Esophagus muscularis mucosa (tissue), 4 donors: ENCODE results near the gene P2RY1. TPM values are rescaled to one million over a fixed set of nuclear protein-coding genes. Genes with fewer than 3 reads are reported as not detected.
"Not testable (repeated sequence)": the region's sequence is repeated elsewhere in the genome, so short reads cannot be mapped to it uniquely, and the experiment has no call there.

Experiments used
- DNase-seq: peaks from one replicate; pipeline ENCODE4 v3.0.0-alpha.2; 2017; ENCODE audit errors: extremely low spot score
- H3K27ac ChIP-seq, 4 donors: fragments of 200-600 bp; sonication (generic); replicated peaks in 1 of 4; 1 replicate in 3 of 4; 2 replicates in 1 of 4; pipeline ENCODE4 v1.5.1; 2016 to 2019; ENCODE audit warnings: mild to moderate bottlenecking in 1 of 4
- H3K27me3 ChIP-seq, 4 donors: fragments of 200-600 bp; sonication (generic); one replicate each; pipeline versions ENCODE4 v1.5.1 to v1.6.0; 2016 to 2019
- H3K36me3 ChIP-seq, 4 donors: fragments of 200-600 bp; sonication (generic); one replicate each; pipeline ENCODE4 v1.5.1; 2016 to 2019
- H3K4me1 ChIP-seq, 4 donors: fragments of 200-600 bp; sonication (generic); one replicate each; pipeline ENCODE4 v1.5.1; 2016 to 2019
- H3K4me3 ChIP-seq, 4 donors: fragments of 200-600 bp; sonication (generic); 1 replicate in 2 of 4; 2 replicates in 2 of 4; pipeline ENCODE4 v1.5.1; 2016 to 2019; ENCODE audit warnings: mild to moderate bottlenecking in 4 of 4, moderate library complexity in 1 of 4
- H3K9me3 ChIP-seq, 4 donors: fragments of 200-600 bp; sonication (generic); 1 replicate in 3 of 4; 2 replicates in 1 of 4; pipeline ENCODE4 v1.5.1; 2016 to 2019
- EP300 ChIP-seq: sonication (generic); formaldehyde crosslinking; IDR thresholded peaks from one replicate; pipeline ENCODE4 v1.6.1; 2017; ENCODE audit warnings: antibody characterized with exemption
- POLR2A ChIP-seq: fragments of 450-650 bp; IDR thresholded peaks from one replicate; pipeline ENCODE4 v1.6.1; 2017; ENCODE audit warnings: antibody characterized with exemption, moderate library complexity, mild to moderate bottlenecking, low read depth
- POLR2AphosphoS5 ChIP-seq, 2 donors: sonication (generic); formaldehyde crosslinking; IDR thresholded peaks; one replicate each; pipeline ENCODE4 v1.6.1; 2017; ENCODE audit warnings: antibody characterized with exemption in 2 of 2
- WGBS: methylation state at CpG from one replicate; pipeline ENCODE4 v1.1.5; 2018; 5-methylcytosine and 5-hydroxymethylcytosine counted together
- intact Hi-C: fragments of 100-400 bp; cut with DNase I; formaldehyde crosslinking; loops from one replicate; pipeline ENCODE4 v1.15.1; 2023
- total RNA-seq, 4 donors: library from RNA; depleted of rRNA; stranded (reverse); fragments of >200 nt; gene quantifications; one replicate each; pipeline versions ENCODE4 v1.1.0 to v1.2.1, GENCODE V29; 2016
- TF ChIP-seq, protein P1 (sequence below), 3 experiments: fragments of 200-600 bp in 2 of 3; fragments of 450-650 bp in 1 of 3; sonication (generic) in 2 of 3; IDR thresholded peaks; one replicate each; pipeline ENCODE4 v1.5.1; 2017 to 2019; ENCODE audit warnings: antibody characterized with exemption in 3 of 3, mild to moderate bottlenecking in 2 of 3, moderate library complexity in 1 of 3

P2RY1 gene
- total RNA-seq, 4 donors from 2014 or later, result 1.7 to 3.3 (median 2.6) TPM

GRCh38 chr3:152841131-152841530 lies 6.2 kb downstream of the P2RY1 start:
- 37% methylated on average over 1 of the region's 1 CpG for WGBS
- no peak for DNase-seq
- TF ChIP-seq, protein P1, sequence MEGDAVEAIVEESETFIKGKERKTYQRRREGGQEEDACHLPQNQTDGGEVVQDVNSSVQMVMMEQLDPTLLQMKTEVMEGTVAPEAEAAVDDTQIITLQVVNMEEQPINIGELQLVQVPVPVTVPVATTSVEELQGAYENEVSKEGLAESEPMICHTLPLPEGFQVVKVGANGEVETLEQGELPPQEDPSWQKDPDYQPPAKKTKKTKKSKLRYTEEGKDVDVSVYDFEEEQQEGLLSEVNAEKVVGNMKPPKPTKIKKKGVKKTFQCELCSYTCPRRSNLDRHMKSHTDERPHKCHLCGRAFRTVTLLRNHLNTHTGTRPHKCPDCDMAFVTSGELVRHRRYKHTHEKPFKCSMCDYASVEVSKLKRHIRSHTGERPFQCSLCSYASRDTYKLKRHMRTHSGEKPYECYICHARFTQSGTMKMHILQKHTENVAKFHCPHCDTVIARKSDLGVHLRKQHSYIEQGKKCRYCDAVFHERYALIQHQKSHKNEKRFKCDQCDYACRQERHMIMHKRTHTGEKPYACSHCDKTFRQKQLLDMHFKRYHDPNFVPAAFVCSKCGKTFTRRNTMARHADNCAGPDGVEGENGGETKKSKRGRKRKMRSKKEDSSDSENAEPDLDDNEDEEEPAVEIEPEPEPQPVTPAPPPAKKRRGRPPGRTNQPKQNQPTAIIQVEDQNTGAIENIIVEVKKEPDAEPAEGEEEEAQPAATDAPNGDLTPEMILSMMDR (IDR thresholded peaks at IDR 0.05), result no peak
- TF ChIP-seq POLR2AphosphoS5 (IDR thresholded peaks at IDR 0.05), result no peak
- no peak for TF ChIP-seq EP300
- TF ChIP-seq POLR2A, result no peak

DNA sequence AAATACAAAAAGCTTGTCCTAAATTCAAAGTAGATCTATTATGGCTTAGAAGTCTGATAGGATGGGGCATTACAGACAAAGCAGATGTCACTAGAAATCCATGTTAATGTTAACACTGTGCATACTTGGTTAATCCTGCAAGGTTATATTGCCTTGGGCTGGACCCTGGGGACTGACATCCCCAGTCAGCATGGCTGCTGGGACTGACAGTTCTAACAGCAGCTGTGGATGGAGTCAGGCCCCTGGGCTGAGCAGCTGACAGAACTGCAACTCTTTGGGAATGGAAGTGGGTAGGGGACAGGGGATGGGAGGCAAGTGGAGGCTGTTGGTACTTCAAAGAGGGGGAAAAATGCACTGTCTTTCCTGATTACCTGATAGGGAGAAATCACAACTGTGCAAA lies 7.5 kb downstream of the P2RY1 start:
- Histone ChIP-seq H3K27ac (no peak overlapping the region), H3K9me3 (peaks cover 0 to 4% (median 0%) of the 10 kb centered on the region in 4 donors), H3K36me3 (no peaks in the 10 kb centered on the region), H3K4me3 (no peak overlapping the region), H3K4me1 (no peaks in the 10 kb centered on the region), H3K27me3 (no peaks in the 10 kb centered on the region)
- DNase-seq, result no peak
- TF ChIP-seq POLR2AphosphoS5 (IDR thresholded peaks at IDR 0.05), result no peak
- TF ChIP-seq, protein P1 (IDR thresholded peaks at IDR 0.05), result no peak
- intact Hi-C loops, result no loop called here

More at GRCh38 chr3:152841131-152841530, 6.2 kb downstream of the P2RY1 start:
- peaks cover 0 to 2% (median under 1%) of the 10 kb centered on the region in 4 donors for H3K4me1 ChIP-seq
- no peaks in the 10 kb centered on the region for H3K36me3 ChIP-seq
- H3K27ac ChIP-seq, result no peak overlapping the region
- H3K27me3 ChIP-seq, result peaks cover 0 to 6% (median 0%) of the 10 kb centered on the region in 4 donors
- intact Hi-C loops, result no loop called here
- H3K4me3 ChIP-seq, result no peak overlapping the region
- H3K9me3 ChIP-seq, result no peaks in the 10 kb centered on the region

- Histone ChIP-seq H3K4me1 (no peaks in the 10 kb centered on the region), H3K27ac (no peak overlapping the region), H3K36me3 (no peaks in the 10 kb centered on the region), H3K9me3 (peaks cover 0 to 4% (median 0%) of the 10 kb centered on the region in 4 donors), H3K4me3 (no peak overlapping the region), H3K27me3 (no peaks in the 10 kb centered on the region)
- no peak for DNase-seq
- no peak for TF ChIP-seq EP300
- TF ChIP-seq, protein P1 (IDR thresholded peaks at IDR 0.05), result no peak
- TF ChIP-seq POLR2AphosphoS5 (IDR thresholded peaks at IDR 0.05), result no peak
- no peak for TF ChIP-seq POLR2A
- intact Hi-C loops, result no loop called here
Observed at GRCh38 chr3:152843955-152844354, 9.0 kb downstream of the P2RY1 start.

GRCh38 chr3:152846572-152847202 lies 11.8 kb downstream of the P2RY1 start:
- DNase-seq, H3K36me3 ChIP-seq, H3K27me3 ChIP-seq, intact Hi-C loops, H3K4me3 ChIP-seq, H3K4me1 ChIP-seq, H3K27ac ChIP-seq, H3K9me3 ChIP-seq: not testable (repeated sequence)
- WGBS, result 83% methylated on average over 2 of the region's 3 CpGs

DNA sequence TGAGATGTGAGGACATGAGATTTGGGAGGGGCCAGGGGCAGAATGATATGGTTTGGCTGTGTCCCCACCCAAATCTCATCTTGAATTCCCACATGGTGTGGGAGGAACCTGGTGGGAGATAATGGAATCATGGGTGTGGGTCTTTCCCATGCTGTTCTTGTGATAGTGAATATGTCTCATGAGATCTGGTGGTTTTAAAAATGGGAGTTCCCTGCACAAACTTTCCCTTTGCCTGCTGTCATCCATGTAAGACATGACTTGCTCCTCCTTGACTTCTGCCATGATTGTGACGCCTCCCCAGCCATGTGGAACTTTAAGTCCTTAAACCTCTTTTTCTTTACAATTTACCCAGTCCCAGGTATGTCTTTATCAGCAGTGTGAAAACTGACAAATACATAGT lies 12.7 kb downstream of the P2RY1 start:
- H3K27me3 ChIP-seq, intact Hi-C loops, H3K27ac ChIP-seq, DNase-seq, H3K36me3 ChIP-seq, H3K4me1 ChIP-seq, H3K9me3 ChIP-seq, H3K4me3 ChIP-seq: not testable (repeated sequence)
- 95% methylated on average over 1 of the region's 1 CpG for WGBS

DNA sequence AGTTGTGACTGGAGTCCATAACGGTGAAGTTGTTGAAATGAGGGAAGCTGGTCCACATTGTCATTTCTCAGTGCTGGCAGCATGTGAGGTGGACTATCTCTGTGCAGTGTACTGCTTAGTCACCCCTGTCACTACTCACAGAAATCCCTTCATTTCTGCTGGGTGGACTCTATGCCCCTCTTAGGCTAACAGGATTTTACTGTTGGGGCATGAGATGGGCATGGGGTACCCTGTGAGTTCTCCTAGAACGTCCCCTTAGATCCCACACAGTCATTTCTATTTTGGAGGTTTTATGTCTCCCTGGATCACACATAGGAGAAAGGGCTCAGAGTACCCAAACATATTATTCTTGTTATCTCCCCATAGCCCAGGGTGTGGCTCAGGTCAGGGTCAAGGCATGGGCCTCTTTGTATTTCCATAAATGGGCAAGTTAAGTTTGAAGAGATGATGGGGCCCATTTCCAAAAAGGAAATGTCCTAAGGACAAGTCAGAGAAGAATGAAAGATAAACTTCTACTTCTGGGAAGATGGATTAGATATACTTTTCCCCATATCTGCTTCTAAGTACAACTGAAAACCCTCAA lies 15.2 kb downstream of the P2RY1 start:
- intact Hi-C loops, result no loop called here
- WGBS, result 90% methylated on average over 2 of the region's 2 CpGs
- Histone ChIP-seq H3K4me3 (no peak overlapping the region), H3K36me3 (no peaks in the 10 kb centered on the region), H3K27me3 (no peaks in the 10 kb centered on the region), H3K27ac (no peak overlapping the region), H3K4me1 (no peaks in the 10 kb centered on the region), H3K9me3 (peaks cover 0 to 4% (median 0%) of the 10 kb centered on the region in 4 donors)
- no peak for DNase-seq
- TF ChIP-seq POLR2AphosphoS5 (IDR thresholded peaks at IDR 0.05) (no peak), EP300 (no peak), POLR2A (no peak)
- TF ChIP-seq, protein P1 (IDR thresholded peaks at IDR 0.05), result no peak
